Measurements from ENCODE around the gene EIF2B4. TPM values are rescaled to one million over a fixed set of nuclear protein-coding genes. Genes with fewer than 3 reads are reported as not detected.

The EIF2B4 gene
- total and polyA plus RNA-seq, 2 of the 13 experiments (the other 11 are each of a cell fraction or from before 2014, with no cell fraction given), result 91.5 to 96.4 TPM

- no peak for TF ChIP-seq NFE2L1 (CRISPR knock-in tag; IDR thresholded peaks at IDR 0.05; ENCODE audit: borderline replicate concordance)
- no peak for TF ChIP-seq SP1 (IDR thresholded peaks at IDR 0.05)
- no peak for TF ChIP-seq SP1 (CRISPR knock-in tag; IDR thresholded peaks at IDR 0.05)
- TF ChIP-seq ZNF251 (CRISPR knock-in tag; IDR thresholded peaks at IDR 0.05), result no peak
- no peak for TF ChIP-seq ZNF558 (CRISPR knock-in tag; IDR thresholded peaks at IDR 0.05; ENCODE audit: borderline replicate concordance)
- TF ChIP-seq SMAD1 (CRISPR knock-in tag; IDR thresholded peaks at IDR 0.05; ENCODE audit: borderline replicate concordance, low read depth), result no peak
- TF ChIP-seq ZNF33B (CRISPR knock-in tag; IDR thresholded peaks at IDR 0.05), result no peak
- no peak for TF ChIP-seq CC2D1A (CRISPR knock-in tag; IDR thresholded peaks at IDR 0.05)
- no peak overlapping the region for H2AFZ ChIP-seq (ENCODE audit: low read length)
- BruUV-seq (replicated peaks), result no TSS peak
- in situ Hi-C loops (cut with HindIII; ENCODE audit: extremely low pct_ligation_motif_present, low pct_unique_long_range_greater_than_20kb), result no loop called here
- ChIA-PET POLR2A (no interaction called here), CTCF (ENCODE audit: low intra/inter-chr PET ratio, low total read pairs) (no interaction called here)
- no peak for FAIRE-seq
- no peaks in the 10 kb centered on the region for H3K4me1 ChIP-seq (ENCODE audit: insufficient read depth, low read length)
- H3K9ac ChIP-seq (ENCODE audit: insufficient read depth, low read depth, low read length), result no peak overlapping the region
- DNase-seq (ENCODE audit: low spot score), result no peak
- no peak for ATAC-seq
- H3K79me2 ChIP-seq (ENCODE audit: insufficient read depth, low read length), result peaks cover 57% of the 10 kb centered on the region
- no peaks in the 10 kb centered on the region for H3K27me3 ChIP-seq (ENCODE audit: control insufficient read depth in 1 of 2, insufficient read depth in 2 of 2, low read length in 2 of 2)
- H3K36me3 ChIP-seq (replicated peaks in 1 of 2; ENCODE audit: control insufficient read depth in 1 of 2, insufficient read depth in 2 of 2, low read length in 2 of 2), result peaks cover 5 to 36% of the 10 kb centered on the region in 2 experiments
- H3K9me3 ChIP-seq (ENCODE audit: low read length), result no peaks in the 10 kb centered on the region
- no peak overlapping the region for H3K4me3 ChIP-seq (replicated peaks in 1 of 3; ENCODE audit: insufficient read depth in 1 of 3, low read depth in 2 of 3, low read length in 3 of 3)
- 97% methylated on average over 9 of the region's 9 CpGs for WGBS (ENCODE audit: low lambda C conversion rate)
- no peaks in the 10 kb centered on the region for H4K20me1 ChIP-seq (ENCODE audit: insufficient read depth, low read length)
- no peak overlapping the region for H3K27ac ChIP-seq (ENCODE audit: extremely low read length, insufficient read depth, low read length)
- no peak overlapping the region for H3K4me2 ChIP-seq (ENCODE audit: low read depth, low read length)
- intact Hi-C loops (cut with micrococcal nuclease; ENCODE audit: unreplicated experiment), result no loop called here
Observed at GRCh38 chr2:27390822-27391679, 20.9 kb upstream of the EIF2B4 start.
